Left colon (tissue), 2 donors: ENCODE measurements around the gene CYGB. TPM values are rescaled to one million over a fixed set of nuclear protein-coding genes. Genes with fewer than 3 reads are reported as not detected.

ENCODE experiments used
- ATAC-seq: fragments of 200-7000 bp; cut with Tn5 transposase; one replicate; pipeline ENCODE4 v1.9.1; 2020; ENCODE audit warnings: mild to moderate bottlenecking, moderate library complexity
- DNase-seq, 2 donors: peaks; one replicate each; pipeline ENCODE4 v3.0.0-alpha.2; 2020
- intact Hi-C, 2 donors: fragments of 100-400 bp; cut with DNase I in 1 of 2; cut with micrococcal nuclease in 1 of 2; formaldehyde crosslinking; loops; one replicate each; pipeline versions ENCODE4 v1.11.2 to v1.14.0; 2022; cut with DNase I, micrococcal nuclease
- total RNA-seq, 2 donors: library from RNA; stranded (reverse); fragmentation: NEBNext Ultra II Directional; extraction: Animal tissue kit (Norgen Biotek cat#: 25700); gene quantifications; one replicate each; pipeline ENCODE4 v1.2.1, GENCODE V29; 2021
- donor health status: DM: no; HTN: no; CAD: no.
- donor health status: DM: yes; HTN: yes; CAD: no.

Gene CYGB
- total RNA-seq, 2 donors from 2014 or later = 9.0 to 12.2 TPM

DNA sequence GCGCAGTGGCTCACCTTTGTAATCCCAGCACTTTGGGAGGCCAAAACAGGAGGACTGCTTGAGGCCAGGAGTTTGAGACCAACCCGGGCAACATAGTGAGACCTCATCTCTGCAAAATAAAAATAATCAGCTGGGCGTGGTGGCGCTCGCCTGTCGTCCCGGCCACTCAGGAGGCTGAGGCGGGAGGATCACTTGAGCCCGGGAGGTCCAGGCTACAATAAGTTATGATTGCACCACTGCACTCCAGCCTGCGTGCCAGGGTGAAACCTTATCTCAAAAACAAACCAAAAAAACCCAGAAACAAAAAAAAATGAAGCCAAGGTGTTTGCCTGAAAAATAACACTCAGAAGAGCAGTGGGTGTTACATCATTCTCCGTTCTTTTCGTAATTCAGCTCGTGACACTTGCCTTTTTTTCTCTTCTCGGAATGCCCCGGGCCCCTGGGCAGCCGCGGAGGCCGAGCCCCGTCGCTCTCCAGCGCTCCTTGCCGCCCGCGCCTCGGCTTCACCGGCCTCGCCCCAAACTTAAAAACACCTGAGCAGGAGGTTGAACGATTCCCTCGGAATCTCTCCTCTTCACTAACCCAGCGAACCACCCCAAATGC, 19.4 kb upstream of the CYGB start:
- ATAC-seq (peak; percentile 55), DNase-seq (peak in 1 of 2 donors; percentile 57)
- intact Hi-C loops = loop anchor here in 1 of 2 donors (5.0 kb wide), 1 partner anchor 160 kb away; no protein-coding TSS in a partner anchor

- DNase-seq (no peak), ATAC-seq (no peak)
- intact Hi-C loops = no loop called here
These were observed 16.6 kb upstream of the CYGB start for GRCh38 chr17:76554131-76554530.

DNA sequence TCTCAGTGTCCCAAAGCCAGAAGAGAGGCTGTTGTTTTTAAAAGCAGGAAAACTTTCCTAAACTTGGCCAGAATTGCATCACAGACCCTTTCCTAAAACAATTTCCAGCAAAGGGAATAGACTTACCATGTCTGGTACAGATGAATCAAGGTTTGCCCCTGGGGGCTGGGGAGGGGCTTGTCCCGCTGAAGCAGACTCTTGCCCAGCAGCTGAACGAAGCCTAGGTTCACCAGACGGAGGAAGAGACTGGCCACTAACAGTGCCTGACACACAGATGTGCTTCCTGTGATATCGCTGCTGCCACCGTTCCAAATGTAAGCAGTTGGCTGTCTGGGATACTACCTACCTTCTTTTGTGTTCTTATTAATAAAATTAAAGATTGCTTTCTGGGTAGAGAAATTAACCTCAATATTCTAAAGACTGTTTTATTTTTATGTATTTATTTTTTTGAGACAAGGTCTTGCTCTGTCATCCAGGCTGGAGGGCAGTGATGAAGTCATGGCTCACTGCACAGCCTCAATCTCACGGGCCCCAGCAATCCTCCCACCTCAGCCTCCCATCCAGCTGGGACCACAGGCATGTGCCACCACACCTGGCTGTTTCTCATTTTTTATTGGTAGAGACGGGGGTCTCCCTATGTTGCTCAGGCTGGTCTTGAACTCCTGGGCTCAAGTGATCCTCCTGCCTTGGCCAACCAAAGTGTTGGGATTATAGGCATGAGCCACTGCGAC, 15.8 kb upstream of the CYGB start:
- DNase-seq (no peak), ATAC-seq (no peak)
- intact Hi-C loops = no loop called here

DNA sequence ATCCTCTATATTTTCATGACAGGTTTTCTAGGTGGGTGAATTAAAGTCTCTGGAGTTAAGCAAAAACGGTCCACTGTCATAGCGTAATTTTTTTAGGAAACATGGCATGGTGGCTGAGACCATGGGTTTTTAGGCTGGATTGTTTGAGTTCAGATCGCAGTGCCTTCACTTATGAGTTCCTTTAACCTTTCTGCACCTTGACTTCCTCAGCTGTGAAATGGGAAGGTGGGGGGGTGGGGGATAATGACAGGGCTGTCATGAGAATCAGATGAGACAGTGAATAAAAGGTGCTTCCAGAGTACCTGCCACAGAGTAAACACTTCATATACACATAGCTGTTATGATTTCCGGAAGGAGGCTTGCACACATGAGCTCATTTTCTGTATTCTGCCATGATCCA, 14.2 kb upstream of the CYGB start:
- ATAC-seq = no peak
- no peak for DNase-seq
- intact Hi-C loops = no loop called here

DNA sequence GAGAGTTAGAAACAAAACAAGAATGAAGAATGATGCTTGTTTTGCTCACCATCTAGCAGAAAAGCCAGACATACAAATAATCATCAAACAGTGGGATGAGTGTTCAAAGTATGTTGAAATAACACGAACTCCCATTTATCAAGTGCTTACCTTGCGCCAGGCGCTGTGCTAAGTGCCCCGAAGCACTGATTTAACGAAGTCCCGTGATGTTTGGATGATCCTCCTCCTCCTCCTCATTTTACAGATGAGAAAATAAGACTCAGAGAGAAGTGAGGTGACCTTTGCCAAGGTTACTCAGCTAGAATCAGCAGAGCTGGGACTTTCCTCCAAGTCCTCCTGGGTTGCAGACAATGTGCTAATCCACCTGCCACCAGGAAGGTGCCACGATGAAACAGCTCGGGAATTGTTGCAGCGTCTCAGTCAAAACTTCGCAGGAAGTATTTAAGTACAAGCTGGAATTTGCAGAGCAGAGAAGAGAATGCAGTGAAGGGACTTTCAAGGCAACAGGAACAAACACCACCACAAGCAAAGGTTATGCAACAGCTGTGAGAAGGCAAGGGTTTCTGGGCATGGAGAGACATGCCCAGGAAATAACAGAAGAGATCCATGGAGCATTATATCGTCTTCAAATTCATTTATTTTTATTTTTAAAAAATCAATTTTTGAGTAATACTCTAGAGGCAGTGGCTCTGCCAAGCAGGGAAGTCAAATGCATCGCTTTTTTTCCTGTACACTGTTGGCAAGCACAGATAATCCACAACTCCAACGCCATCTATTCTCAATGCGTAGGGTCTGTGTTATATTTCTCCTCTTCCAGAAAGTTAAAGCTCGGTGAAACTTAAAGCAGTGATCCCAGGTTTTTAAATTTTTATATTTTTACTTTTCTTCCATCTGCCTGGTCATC, 13.5 kb upstream of the CYGB start:
- intact Hi-C loops = no loop called here
- DNase-seq (no peak), ATAC-seq (peak; percentile 29)

DNA sequence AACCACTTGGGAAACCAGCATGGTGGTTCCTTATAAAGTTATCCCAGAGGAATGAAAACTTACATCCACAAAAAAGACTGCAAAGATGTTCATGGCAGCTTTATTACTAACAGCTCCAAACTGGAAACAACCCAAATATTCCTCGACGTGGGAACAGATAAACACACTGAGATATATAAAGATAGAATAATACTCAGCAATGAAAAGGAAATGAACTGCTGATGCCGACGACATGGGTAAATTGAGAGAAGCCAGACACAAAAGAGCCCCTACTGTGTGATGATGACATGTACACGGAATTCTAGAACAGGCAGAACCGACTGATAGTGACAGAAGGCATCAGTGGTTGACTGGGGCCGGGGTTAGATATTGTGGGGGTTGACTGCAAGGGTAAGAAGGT, 12.0 kb upstream of the CYGB start:
- ATAC-seq (no peak), DNase-seq (no peak)
- intact Hi-C loops = no loop called here

GRCh38 chr17:76549215-76549518, 11.7 kb upstream of the CYGB start:
- intact Hi-C loops = no loop called here
- ATAC-seq = no peak
- DNase-seq = no peak

DNA sequence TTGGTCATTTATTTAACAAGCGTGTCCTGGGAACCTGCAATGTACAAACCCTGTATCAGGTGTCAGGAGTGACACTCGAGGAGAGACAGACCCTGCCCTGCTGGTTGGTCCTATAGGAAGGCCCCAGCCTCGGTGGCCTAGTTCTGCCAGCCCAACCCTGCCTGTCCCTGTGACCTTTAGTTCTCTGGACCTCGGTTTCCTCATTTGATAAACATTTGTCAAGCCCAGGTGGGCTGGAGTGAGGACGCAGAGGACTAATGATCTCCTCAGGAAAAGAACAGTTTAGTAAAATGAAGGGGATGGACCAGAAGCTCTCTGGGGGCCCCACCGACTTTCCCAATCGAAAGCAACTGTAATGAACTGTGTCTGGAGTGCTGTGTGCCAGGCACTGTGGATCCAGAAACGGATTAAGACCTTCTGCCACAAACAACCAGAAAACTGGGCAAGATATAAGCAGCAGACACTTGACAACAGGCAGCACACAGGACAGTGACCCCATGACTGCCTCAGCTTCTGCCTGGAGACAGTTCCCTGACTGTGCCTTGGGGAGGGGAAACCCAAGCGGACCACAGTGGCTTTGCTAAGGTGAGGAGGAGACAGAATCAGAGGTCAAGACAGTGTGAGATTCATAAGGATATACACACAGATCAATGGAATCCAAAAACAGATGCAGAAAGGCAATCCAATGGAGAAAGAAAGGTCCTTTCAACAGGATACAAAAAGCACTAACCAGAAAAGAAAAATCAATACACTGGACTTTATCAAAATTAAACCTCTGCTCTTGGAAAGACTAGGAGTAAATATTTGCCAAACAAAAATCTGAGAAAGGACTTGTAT, 11.1 kb upstream of the CYGB start:
- intact Hi-C loops = no loop called here
- no peak for ATAC-seq
- DNase-seq = no peak

DNA sequence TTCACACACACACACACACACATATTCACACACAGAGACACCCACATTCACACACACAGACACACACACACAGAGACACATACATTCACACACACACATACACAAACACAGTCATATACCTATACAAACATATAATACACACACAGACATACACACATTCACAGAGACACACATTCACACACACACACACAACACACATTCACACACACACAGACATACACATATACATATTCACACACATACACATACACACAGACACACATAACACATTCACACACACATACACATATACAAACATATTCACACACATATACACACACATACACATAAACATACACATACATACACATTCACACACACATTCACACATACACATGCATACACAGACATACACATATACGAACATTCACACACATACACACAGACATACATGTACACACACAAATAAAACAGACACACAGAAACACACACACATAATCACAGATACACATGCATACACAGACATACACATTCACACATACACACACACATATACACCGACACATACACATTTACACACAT, 10.2 kb upstream of the CYGB start:
- DNase-seq (no peak), ATAC-seq (no peak)
- intact Hi-C loops = no loop called here

GRCh38 chr17:76547183-76547641, 9.7 kb upstream of the CYGB start:
- ATAC-seq (peak; percentile 59), DNase-seq (peak in 1 of 2 donors; percentile 65)
- intact Hi-C loops = no loop called here

GRCh38 chr17:76546556-76547182, 9.2 kb upstream of the CYGB start:
- DNase-seq = no peak
- intact Hi-C loops = no loop called here
- ATAC-seq = no peak

GRCh38 chr17:76545918-76546555, 8.5 kb upstream of the CYGB start:
- ATAC-seq (peak; percentile 20), DNase-seq (no peak)
- intact Hi-C loops = no loop called here

DNA sequence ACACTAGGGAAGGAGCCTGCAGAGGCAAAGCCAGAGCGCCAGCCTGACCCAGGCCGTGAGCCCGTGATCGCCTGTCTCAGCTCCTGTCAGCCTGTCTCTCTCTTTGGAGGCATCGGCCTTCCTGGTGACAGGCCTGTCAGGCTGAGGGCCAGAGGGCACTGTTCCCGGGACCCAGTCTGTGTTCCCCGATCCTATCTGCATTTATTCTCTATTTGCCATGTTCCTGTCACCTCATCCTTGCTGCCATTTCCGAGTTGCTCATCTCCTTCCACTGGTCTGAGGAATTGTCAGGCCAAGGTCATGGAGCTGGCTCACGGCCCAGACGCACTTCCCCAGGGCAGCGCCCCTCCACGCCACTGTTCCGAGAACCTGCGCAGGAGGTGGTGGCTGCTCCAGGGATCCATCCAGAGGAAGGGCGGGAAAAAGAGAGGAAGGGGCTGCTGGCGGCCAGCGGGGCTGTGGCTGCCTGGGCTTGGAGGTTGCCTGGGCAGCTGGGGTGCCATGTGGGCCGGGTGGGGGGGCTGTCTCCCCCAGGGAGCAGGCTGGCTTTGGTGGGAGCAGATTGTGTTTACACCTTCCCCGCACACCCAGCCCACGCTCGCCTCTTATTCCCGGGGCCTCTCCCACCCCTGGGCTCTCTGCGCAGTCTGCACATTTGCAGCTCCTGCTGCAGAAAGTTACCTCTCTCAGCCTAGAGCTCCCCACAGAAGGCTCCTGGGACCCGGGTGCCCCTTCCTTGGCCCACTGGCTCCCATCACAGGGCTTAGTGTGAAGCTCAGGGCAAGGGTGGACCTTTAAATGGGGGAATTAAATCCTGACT, 7.2 kb upstream of the CYGB start:
- DNase-seq (no peak), ATAC-seq (no peak)
- intact Hi-C loops = no loop called here

GRCh38 chr17:76543826-76544545, 6.5 kb upstream of the CYGB start:
- intact Hi-C loops = no loop called here
- no peak for DNase-seq
- ATAC-seq = no peak

DNA sequence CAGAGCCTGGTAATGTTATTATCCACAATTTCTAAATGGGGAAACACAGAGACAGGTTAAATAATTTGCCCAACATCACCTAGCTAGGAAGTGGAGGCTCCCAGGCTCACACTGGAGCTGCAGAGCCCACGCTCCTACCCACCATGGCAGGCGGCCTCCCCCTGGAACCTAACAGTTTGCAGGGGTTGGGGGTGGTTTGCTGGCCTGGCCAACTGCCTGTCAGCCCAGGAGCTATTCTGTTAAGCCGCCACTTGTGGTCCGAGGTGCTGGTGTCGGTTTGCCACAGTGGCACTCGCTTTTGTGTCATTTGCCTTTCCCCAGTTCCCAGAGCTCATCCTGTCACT, 5.9 kb upstream of the CYGB start:
- no peak for ATAC-seq

DNA sequence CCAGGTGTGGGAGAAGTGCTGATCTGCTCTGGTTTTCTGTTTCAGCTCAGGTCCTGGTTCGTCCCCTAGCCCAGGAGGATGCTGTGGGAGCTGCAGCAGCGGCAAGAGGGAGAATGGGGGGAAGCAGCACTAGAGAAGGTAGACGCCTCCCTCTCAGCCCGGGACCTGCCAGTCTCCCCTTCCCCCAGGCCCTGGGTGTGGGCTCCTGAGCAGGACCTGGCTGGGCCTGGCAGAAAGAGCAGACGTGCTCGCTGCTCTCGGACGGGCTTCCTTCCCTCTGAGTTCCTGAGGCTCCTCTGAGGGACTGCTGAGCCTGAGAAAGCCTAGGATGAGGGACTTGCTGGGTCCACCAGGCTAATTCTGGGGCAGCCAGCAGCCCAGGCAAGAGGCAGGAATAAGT, 5.5 kb upstream of the CYGB start:
- intact Hi-C loops = no loop called here
- ATAC-seq (no peak), DNase-seq (no peak)

More for the DNA sequence above, 5.9 kb upstream of the CYGB start:
- no peak for DNase-seq
- intact Hi-C loops = no loop called here
